HEK293T (cell line): Measurements from ENCODE around the gene ECPAS.
A peak's percentile ranks its signal among the peaks of the same experiment; 100 is the strongest.
"Not testable (repeated sequence)": the region's sequence is repeated elsewhere in the genome, so short reads cannot be mapped to it uniquely, and the experiment has no call there.

ENCODE experiments used
- CTCF ChIA-PET: fragments of 350-600 bp; formaldehyde crosslinking; extraction: SDS; loops from one replicate; lab custom pipeline; 2021; ENCODE audit warnings: antibody characterized with exemption, inconsistent platforms; lab: Yijun Ruan, JAX
- POLR2A ChIA-PET: fragments of 350-600 bp; formaldehyde crosslinking; extraction: SDS; loops from one replicate; lab custom pipeline; 2020; ENCODE audit warnings: antibody characterized with exemption, inconsistent platforms; lab: Yijun Ruan, JAX
- DNase-seq: peaks from one replicate; pipeline ENCODE4 v3.0.0; 2012; ENCODE audit warnings: mixed read lengths; ENCODE audit errors: extremely low spot score
- ARNT ChIP-seq: fragments of 450-650 bp; IDR thresholded peaks from 2 replicates; pipeline ENCODE4 v1.6.1; 2017; ENCODE audit warnings: mild to moderate bottlenecking
- BHLHE40 ChIP-seq: fragments of 450-650 bp; IDR thresholded peaks from 2 replicates; pipeline ENCODE4 v1.6.1; 2016; ENCODE audit warnings: mild to moderate bottlenecking, moderate library complexity, borderline replicate concordance
- CTBP1 ChIP-seq: fragments of 450-650 bp; IDR thresholded peaks from 2 replicates; pipeline ENCODE4 v1.6.1; 2016; ENCODE audit warnings: borderline replicate concordance
- ELF4 ChIP-seq: fragments of 450-650 bp; IDR thresholded peaks from 2 replicates; pipeline ENCODE4 v1.6.1; 2017; ENCODE audit warnings: antibody characterized with exemption
- FOXA1 ChIP-seq: fragments of 450-650 bp; IDR thresholded peaks from 2 replicates; pipeline ENCODE4 v1.6.1; 2016; ENCODE audit warnings: mild to moderate bottlenecking
- FOXK2 ChIP-seq: fragments of 450-650 bp; IDR thresholded peaks from 2 replicates; pipeline ENCODE4 v1.6.1; 2016; ENCODE audit warnings: mild to moderate bottlenecking
- FOXM1 ChIP-seq: fragments of 450-650 bp; IDR thresholded peaks from 2 replicates; pipeline ENCODE4 v1.6.1; 2017; ENCODE audit warnings: mild to moderate bottlenecking, borderline replicate concordance
- HDGF ChIP-seq: fragments of 450-650 bp; IDR thresholded peaks from 2 replicates; pipeline ENCODE4 v1.6.1; 2017; ENCODE audit warnings: antibody characterized with exemption, borderline replicate concordance
- L3MBTL2 ChIP-seq: fragments of 450-650 bp; conservative IDR thresholded peaks from 2 replicates; pipeline ENCODE4 v1.6.1; 2016; ENCODE audit warnings: mild to moderate bottlenecking
- LEF1 ChIP-seq: fragments of 450-650 bp; IDR thresholded peaks from 2 replicates; pipeline ENCODE4 v1.6.1; 2017; ENCODE audit warnings: mild to moderate bottlenecking, borderline replicate concordance
- NFRKB ChIP-seq: fragments of 450-650 bp; IDR thresholded peaks from 2 replicates; pipeline ENCODE4 v1.6.1; 2016; ENCODE audit warnings: mild to moderate bottlenecking, moderate library complexity
- SP1 ChIP-seq: fragments of 450-650 bp; IDR thresholded peaks from 2 replicates; pipeline ENCODE4 v1.6.1; 2017
- SUZ12 ChIP-seq: fragments of 450-650 bp; IDR thresholded peaks from 2 replicates; pipeline ENCODE4 v1.6.1; 2016; ENCODE audit warnings: mild to moderate bottlenecking
- TARDBP ChIP-seq: fragments of 450-650 bp; IDR thresholded peaks from 2 replicates; pipeline ENCODE4 v1.6.1; 2016
- ZNF384 ChIP-seq: fragments of 450-650 bp; IDR thresholded peaks from 2 replicates; pipeline ENCODE4 v1.6.1; 2016
- TF ChIP-seq, protein P1 (sequence below): fragments of 450-650 bp; IDR thresholded peaks from 2 replicates; pipeline ENCODE4 v1.6.1; 2016

ECPAS gene

DNA sequence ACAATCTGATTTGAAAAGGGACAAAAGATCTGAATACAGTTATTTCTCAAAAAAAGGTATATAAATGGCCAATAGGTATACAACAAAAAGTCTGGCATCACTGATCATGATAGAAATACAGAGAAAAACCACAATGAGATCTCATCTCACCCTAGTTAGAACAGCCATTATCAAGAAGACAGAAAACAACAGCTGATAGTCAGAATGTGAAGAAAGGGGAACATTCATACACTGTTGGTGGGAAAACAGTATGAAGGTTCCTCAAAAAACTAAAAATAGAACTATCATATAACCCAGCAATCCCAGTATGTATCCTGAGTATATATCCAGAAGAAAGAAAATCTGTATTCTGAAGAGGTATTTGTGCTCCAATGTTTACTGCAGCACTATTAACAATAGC, 78.5 kb downstream of the ECPAS start:
- TF ChIP-seq ZNF384 (no peak), BHLHE40 (no peak), SUZ12 (no peak), ARNT (no peak), CTBP1 (no peak), L3MBTL2 (no peak), LEF1 (no peak), NFRKB (no peak), FOXM1 (no peak), ELF4 (no peak), SP1 (no peak), FOXK2 (no peak), HDGF (no peak), FOXA1 (no peak)
- TF ChIP-seq, protein P1, sequence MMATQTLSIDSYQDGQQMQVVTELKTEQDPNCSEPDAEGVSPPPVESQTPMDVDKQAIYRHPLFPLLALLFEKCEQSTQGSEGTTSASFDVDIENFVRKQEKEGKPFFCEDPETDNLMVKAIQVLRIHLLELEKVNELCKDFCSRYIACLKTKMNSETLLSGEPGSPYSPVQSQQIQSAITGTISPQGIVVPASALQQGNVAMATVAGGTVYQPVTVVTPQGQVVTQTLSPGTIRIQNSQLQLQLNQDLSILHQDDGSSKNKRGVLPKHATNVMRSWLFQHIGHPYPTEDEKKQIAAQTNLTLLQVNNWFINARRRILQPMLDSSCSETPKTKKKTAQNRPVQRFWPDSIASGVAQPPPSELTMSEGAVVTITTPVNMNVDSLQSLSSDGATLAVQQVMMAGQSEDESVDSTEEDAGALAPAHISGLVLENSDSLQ, result no peak
- POLR2A ChIA-PET, result no interaction called here
- no peak for DNase-seq
- CTCF ChIA-PET, result no interaction called here

DNA sequence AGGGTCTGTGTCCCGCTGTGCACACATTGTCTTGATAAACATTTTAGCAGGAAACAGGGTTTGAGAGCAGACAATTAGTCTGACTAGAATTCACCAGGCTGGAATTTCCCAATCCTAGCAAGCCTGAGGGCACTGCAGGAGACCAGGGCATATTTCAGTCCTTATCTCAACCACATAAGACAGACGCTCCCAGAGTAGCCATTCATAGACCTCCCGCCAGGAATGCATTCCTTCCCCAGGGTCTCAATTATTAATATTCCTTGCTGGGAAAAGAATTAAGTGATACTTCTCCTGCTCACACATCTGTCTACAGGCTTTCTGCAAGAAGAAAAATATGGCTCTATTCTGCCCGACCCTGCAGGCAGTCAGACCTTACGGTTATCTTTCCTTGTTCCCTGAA, 82.7 kb downstream of the ECPAS start:
- DNase-seq, POLR2A ChIA-PET: not testable (repeated sequence)
- CTCF ChIA-PET, result interaction anchor here (0.7 to 1.1 kb wide), 2 partner anchors 13 to 1435 kb away, joined by 3 read pairs; no protein-coding TSS in a partner anchor

- ChIA-PET POLR2A (no interaction called here), CTCF (interaction anchor here (1.0 to 1.1 kb wide), 2 partner anchors 9 to 12 kb away, joined by 3 to 4 read pairs; no protein-coding TSS in a partner anchor)
- no peak for DNase-seq
- TF ChIP-seq ELF4 (no peak), ZNF384 (no peak), L3MBTL2 (no peak), SP1 (no peak), BHLHE40 (no peak), LEF1 (no peak), FOXA1 (no peak), NFRKB (no peak), TARDBP (no peak), FOXM1 (no peak), FOXK2 (no peak), CTBP1 (no peak), SUZ12 (no peak), HDGF (no peak), ARNT (no peak)
- TF ChIP-seq, protein P1, result no peak
Measured at GRCh38 chr9:111400564-111400898, 83.7 kb downstream of the ECPAS start.

DNA sequence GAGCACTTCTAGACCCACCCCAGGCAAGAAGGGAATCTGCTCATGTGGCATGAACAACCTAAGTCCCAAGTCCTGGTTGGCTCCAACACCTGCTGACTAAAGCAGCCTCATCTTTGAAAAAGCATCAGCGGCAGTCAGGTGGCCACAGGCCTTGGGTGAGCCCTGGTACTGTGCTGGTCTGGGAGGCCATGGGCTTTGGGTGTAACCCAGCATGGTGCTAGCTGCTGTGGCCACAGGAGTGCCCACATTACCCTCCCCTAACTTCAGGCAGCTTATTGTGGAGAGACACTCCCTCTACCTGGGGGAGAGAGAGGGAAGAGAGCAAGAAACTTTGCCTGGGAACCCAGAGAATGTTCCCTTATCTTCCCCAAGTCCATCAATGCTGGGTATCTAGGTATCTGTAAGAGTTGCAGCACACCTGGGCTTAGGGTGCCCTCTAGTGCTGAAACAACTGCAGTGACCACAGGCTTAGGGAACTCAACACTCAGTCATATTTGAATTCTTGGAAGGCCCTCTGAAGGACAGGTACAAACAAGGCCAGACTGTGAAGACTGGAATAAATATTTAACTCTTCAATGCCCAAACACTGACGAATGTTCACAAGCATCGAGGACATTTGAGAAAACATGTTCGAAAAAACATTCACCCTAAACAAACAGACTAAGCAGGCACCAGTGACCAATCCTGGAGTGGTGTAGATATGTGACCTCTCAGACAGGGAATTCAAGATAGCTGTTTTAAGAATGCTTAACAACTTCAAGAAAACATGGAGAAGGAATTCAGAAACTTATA, 84.2 kb downstream of the ECPAS start:
- TF ChIP-seq LEF1 (no peak), L3MBTL2 (no peak), ELF4 (no peak), TARDBP (no peak), CTBP1 (no peak), ZNF384 (no peak), SP1 (no peak), ARNT (no peak), HDGF (no peak), FOXM1 (no peak), FOXA1 (no peak), SUZ12 (no peak), BHLHE40 (no peak), FOXK2 (no peak), NFRKB (no peak)
- TF ChIP-seq, protein P1, result no peak
- ChIA-PET POLR2A (no interaction called here), CTCF (interaction anchor here (1.0 to 1.2 kb wide), 3 partner anchors 9 to 12 kb away, joined by 3 to 4 read pairs (median 3); no protein-coding TSS in a partner anchor)
- peak; percentile 39 for DNase-seq

DNA sequence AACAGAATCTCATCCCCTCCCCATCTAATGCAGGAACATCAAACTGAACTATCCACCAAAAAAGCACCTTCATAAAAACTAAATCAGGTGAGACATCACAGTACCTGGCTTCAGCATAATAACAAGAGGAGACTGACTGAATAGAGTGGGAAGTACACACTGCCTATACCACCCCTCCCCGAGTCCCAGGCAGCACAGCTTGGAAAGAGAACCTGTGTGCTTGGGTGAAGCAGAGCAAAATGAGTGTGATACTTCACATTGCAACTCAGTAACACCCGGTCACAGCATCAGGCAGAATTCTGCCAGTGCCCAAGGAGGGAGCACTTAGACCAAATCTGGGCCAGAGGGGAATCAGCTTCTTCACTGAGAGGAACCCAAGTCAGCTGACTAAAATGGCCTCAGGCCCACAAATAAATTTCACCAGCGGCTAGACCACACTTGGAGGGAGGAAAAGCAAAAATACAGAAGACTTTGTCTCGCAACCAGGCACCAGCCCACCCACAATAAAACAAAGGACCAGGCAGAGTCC, 84.9 kb downstream of the ECPAS start:
- CTCF ChIA-PET, result interaction anchor here (1.2 kb wide), 1 partner anchor 9 kb away, joined by 3 read pairs; no protein-coding TSS in a partner anchor
- POLR2A ChIA-PET, result no interaction called here

More for the DNA sequence above, 84.9 kb downstream of the ECPAS start:
- DNase-seq, result no peak
- TF ChIP-seq BHLHE40 (no peak), FOXM1 (no peak), CTBP1 (no peak), SUZ12 (no peak), FOXK2 (no peak), HDGF (no peak), FOXA1 (no peak), NFRKB (no peak), L3MBTL2 (no peak), TARDBP (no peak), ZNF384 (no peak), ELF4 (no peak), LEF1 (no peak), ARNT (no peak), SP1 (no peak)
- TF ChIP-seq, protein P1, result no peak
